HepG2 (cell line): Measurements from ENCODE around the gene HSP90AB1. TPM values are rescaled to one million over a fixed set of nuclear protein-coding genes. Genes with fewer than 3 reads are reported as not detected.

Experiments
- ARNTL ChIP-seq: sonication (generic); formaldehyde crosslinking; IDR thresholded peaks from 2 replicates; pipeline ENCODE4 v1.4.0; 2020; ENCODE audit warnings: mild to moderate bottlenecking, missing genetic modification reagents
- DPF2 ChIP-seq: sonication (generic); formaldehyde crosslinking; IDR thresholded peaks from 2 replicates; pipeline ENCODE4 v1.4.0; 2020; ENCODE audit warnings: mild to moderate bottlenecking, low read depth, missing genetic modification reagents, borderline replicate concordance
- EP300 ChIP-seq, 3 experiments: sonication (generic) in 1 of 3; formaldehyde crosslinking in 1 of 3; IDR thresholded peaks; 2 replicates each; pipeline versions ENCODE4 v1.5.1 to v1.6.1; 2011 to 2020; ENCODE audit warnings: low read depth in 2 of 3, low read length in 2 of 3, borderline replicate concordance in 1 of 3, improper control_type of control experiment in 1 of 3, mild to moderate bottlenecking in 1 of 3, missing genetic modification reagents in 1 of 3, moderate library complexity in 1 of 3
- FOXC1 ChIP-seq: sonication (generic); formaldehyde crosslinking; IDR thresholded peaks from 2 replicates; pipeline ENCODE4 v1.8.0; 2022; ENCODE audit warnings: mild to moderate bottlenecking, missing genetic modification reagents, borderline replicate concordance
- JUND ChIP-seq: sonication (generic); formaldehyde crosslinking; IDR thresholded peaks from 2 replicates; pipeline ENCODE4 v1.8.0; 2022; ENCODE audit warnings: mild to moderate bottlenecking, missing genetic modification reagents
- KDM2A ChIP-seq: sonication (generic); formaldehyde crosslinking; IDR thresholded peaks from 2 replicates; pipeline ENCODE4 v1.4.0; 2020; ENCODE audit warnings: low read depth, missing genetic modification reagents, borderline replicate concordance
- MATR3 ChIP-seq: sonication (generic); formaldehyde crosslinking; IDR thresholded peaks from 2 replicates; pipeline ENCODE4 v1.4.0; 2020; ENCODE audit warnings: missing genetic modification reagents
- MED13 ChIP-seq: sonication (generic); formaldehyde crosslinking; IDR thresholded peaks from 2 replicates; pipeline ENCODE4 v1.5.0; 2020; ENCODE audit warnings: missing genetic modification reagents
- MIER2 ChIP-seq: IDR thresholded peaks from 2 replicates; pipeline ENCODE4 v1.6.1; 2016; ENCODE audit warnings: missing biosample characterization, missing genetic modification reagents
- MTF2 ChIP-seq: sonication (generic); formaldehyde crosslinking; IDR thresholded peaks from 2 replicates; pipeline ENCODE4 v1.5.0; 2020; ENCODE audit warnings: missing genetic modification reagents, borderline replicate concordance
- MXI1 ChIP-seq: IDR thresholded peaks from 3 replicates; pipeline ENCODE4 v1.6.1; 2012; ENCODE audit warnings: low read depth, low read length, inconsistent platforms, borderline replicate concordance
- NR2F1 ChIP-seq, 2 experiments: fragments of 450-650 bp in 1 of 2; formaldehyde crosslinking in 1 of 2; IDR thresholded peaks; 2 replicates each; pipeline versions ENCODE4 v1.5.0 to v1.6.1; 2016 to 2020; ENCODE audit warnings: mild to moderate bottlenecking in 1 of 2, missing compliant biosample characterization in 1 of 2, missing genetic modification reagents in 1 of 2, moderate library complexity in 1 of 2
- REL ChIP-seq: sonication (generic); formaldehyde crosslinking; conservative IDR thresholded peaks from 2 replicates; pipeline ENCODE4 v1.8.0; 2022; ENCODE audit warnings: mild to moderate bottlenecking, missing genetic modification reagents, moderate library complexity
- XRCC5 ChIP-seq: fragments of 200-400 bp; formaldehyde crosslinking; optimal IDR thresholded peaks from 2 replicates; pipeline ENCODE3; 2017; ENCODE audit warnings: mild to moderate bottlenecking, low read length
- YEATS4 ChIP-seq: sonication (generic); formaldehyde crosslinking; IDR thresholded peaks from 2 replicates; pipeline ENCODE4 v1.4.0; 2020; ENCODE audit warnings: missing genetic modification reagents, borderline replicate concordance
- ZMYM3 ChIP-seq: sonication (generic); formaldehyde crosslinking; IDR thresholded peaks from 2 replicates; pipeline ENCODE4 v1.5.1; 2020; ENCODE audit warnings: mild to moderate bottlenecking, missing genetic modification reagents
- ZNF280B ChIP-seq: sonication (generic); formaldehyde crosslinking; IDR thresholded peaks from 2 replicates; pipeline ENCODE4 v1.5.0; 2020; ENCODE audit warnings: missing genetic modification reagents, mild to moderate bottlenecking, borderline replicate concordance
- ZNF768 ChIP-seq: sonication (generic); formaldehyde crosslinking; IDR thresholded peaks from 2 replicates; pipeline ENCODE4 v1.4.0; 2020; ENCODE audit warnings: missing genetic modification reagents
- ZNF841 ChIP-seq: sonication (generic); formaldehyde crosslinking; IDR thresholded peaks from 2 replicates; pipeline ENCODE4 v1.8.1; 2023; ENCODE audit warnings: missing genetic modification reagents, borderline replicate concordance
- polyA plus RNA-seq, 8 experiments: library from polyadenylated mRNA; depleted of rRNA in 3 of 8; stranded (reverse) in 7 of 8; unstranded in 1 of 8; fragments of >200 nt; fragmentation: Illumina TruSeq in 4 of 8; extraction: Trizol in 4 of 8; gene quantifications; 2 replicates each; pipeline versions ENCODE4 v1.2.1 to v1.2.3, GENCODE V29; 2011 to 2016; ENCODE audit warnings: low read depth in 4 of 8, missing spikeins in 1 of 8, mixed read lengths in 1 of 8; ENCODE audit not compliant: insufficient read depth in 1 of 8
- total RNA-seq, 5 experiments: library from RNA; depleted of rRNA; stranded (reverse); fragments of >200 nt; fragmentation: Illumina TruSeq; extraction: Trizol; gene quantifications; 2 replicates each; pipeline ENCODE4 v1.2.3, GENCODE V29; 2016; ENCODE audit warnings: low read depth in 1 of 5
- TF ChIP-seq, protein P1 (sequence below): sonication (generic); formaldehyde crosslinking; IDR thresholded peaks from 2 replicates; pipeline ENCODE4 v1.4.0; 2020; ENCODE audit warnings: missing genetic modification reagents
- TF ChIP-seq, protein P2 (sequence below): IDR thresholded peaks from 2 replicates; pipeline ENCODE4 v1.6.1; 2016; ENCODE audit warnings: mild to moderate bottlenecking
- TF ChIP-seq, protein P3 (sequence below): sonication (generic); formaldehyde crosslinking; IDR thresholded peaks from 2 replicates; pipeline ENCODE4 v1.4.0; 2020; ENCODE audit warnings: mild to moderate bottlenecking, missing genetic modification reagents

HSP90AB1 gene
- total and polyA plus RNA-seq, 2 of the 13 experiments (the other 11 are each of a cell fraction or from before 2014, with no cell fraction given), result 1,325 to 1,472 TPM

DNA sequence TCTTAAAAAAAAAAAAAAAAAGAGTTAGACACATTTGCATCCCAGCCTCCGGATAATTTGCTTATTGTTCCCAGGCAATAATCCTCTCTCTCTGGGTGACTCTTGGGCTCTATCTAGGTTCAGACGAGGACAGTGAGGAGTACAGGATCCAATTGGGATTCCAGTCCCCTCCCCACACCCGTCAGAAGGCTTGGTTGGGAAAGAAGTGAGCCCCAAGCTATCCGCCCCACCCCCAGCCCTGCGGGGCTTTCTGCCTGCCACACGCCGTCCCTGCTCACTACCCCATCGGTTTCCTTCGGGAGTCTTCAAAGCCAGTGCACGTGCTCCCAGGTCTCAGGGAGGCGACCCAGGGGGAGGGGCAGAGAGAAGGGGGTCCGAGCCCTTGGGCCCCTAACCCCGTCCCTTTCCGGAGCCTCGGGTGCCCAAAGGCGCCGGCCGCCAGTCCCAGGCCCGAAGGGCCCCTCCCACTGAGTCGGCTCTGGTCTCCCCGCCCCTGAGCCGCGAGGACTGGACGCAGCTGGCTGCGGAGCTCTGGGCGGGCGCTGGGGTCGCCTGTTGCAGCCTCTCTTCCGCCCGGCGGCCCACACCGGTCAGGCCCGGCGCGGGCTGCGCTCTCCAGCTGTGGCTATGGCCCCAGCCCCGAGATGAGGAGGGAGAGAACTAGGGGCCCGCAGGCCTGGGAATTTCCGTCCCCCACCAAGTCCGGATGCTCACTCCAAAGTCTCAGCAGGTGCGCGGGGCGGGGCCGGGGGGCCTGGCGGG lies 27.7 kb upstream of the HSP90AB1 start (continued):
- 0 out of 2 replicates have a peak, but pooled peaks have one; percentile 53 for TF ChIP-seq REL (CRISPR knock-in tag)
- TF ChIP-seq JUND (CRISPR knock-in tag), result no peak
- TF ChIP-seq, protein P1, sequence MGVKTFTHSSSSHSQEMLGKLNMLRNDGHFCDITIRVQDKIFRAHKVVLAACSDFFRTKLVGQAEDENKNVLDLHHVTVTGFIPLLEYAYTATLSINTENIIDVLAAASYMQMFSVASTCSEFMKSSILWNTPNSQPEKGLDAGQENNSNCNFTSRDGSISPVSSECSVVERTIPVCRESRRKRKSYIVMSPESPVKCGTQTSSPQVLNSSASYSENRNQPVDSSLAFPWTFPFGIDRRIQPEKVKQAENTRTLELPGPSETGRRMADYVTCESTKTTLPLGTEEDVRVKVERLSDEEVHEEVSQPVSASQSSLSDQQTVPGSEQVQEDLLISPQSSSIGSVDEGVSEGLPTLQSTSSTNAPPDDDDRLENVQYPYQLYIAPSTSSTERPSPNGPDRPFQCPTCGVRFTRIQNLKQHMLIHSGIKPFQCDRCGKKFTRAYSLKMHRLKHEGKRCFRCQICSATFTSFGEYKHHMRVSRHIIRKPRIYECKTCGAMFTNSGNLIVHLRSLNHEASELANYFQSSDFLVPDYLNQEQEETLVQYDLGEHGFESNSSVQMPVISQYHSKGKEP (CRISPR knock-in tag), result no peak
- TF ChIP-seq EP300 (IDR thresholded peaks at IDR 0.05; ENCODE audit: low read depth in 2 of 2, low read length in 2 of 2), result peak in 1 of 2 experiments; percentile 39; a peak in 1 of 4 replicates
- 0 out of 2 replicates have a peak, but pooled peaks have one; percentile 52 for TF ChIP-seq EP300 (CRISPR knock-in tag; IDR thresholded peaks at IDR 0.05; ENCODE audit: borderline replicate concordance)
- TF ChIP-seq YEATS4 (CRISPR knock-in tag), result peak; percentile 80
- TF ChIP-seq ZNF841 (CRISPR knock-in tag), result no peak
- TF ChIP-seq FOXC1 (CRISPR knock-in tag), result no peak
- no peak for TF ChIP-seq DPF2 (CRISPR knock-in tag)
- TF ChIP-seq ARNTL (CRISPR knock-in tag), result peak; percentile 57; the same call in 1 of the 2 replicates
- TF ChIP-seq, protein P2, sequence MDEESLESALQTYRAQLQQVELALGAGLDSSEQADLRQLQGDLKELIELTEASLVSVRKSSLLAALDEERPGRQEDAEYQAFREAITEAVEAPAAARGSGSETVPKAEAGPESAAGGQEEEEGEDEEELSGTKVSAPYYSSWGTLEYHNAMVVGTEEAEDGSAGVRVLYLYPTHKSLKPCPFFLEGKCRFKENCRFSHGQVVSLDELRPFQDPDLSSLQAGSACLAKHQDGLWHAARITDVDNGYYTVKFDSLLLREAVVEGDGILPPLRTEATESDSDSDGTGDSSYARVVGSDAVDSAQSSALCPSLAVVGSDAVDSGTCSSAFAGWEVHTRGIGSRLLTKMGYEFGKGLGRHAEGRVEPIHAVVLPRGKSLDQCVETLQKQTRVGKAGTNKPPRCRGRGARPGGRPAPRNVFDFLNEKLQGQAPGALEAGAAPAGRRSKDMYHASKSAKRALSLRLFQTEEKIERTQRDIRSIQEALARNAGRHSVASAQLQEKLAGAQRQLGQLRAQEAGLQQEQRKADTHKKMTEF (CRISPR knock-in tag), result peak; percentile 70; the same call in 1 of the 2 replicates
- peak; percentile 44 for TF ChIP-seq XRCC5
- TF ChIP-seq MIER2 (CRISPR knock-in tag), result 0 out of 2 replicates have a peak, but pooled peaks have one; percentile 47
- TF ChIP-seq ZMYM3 (CRISPR knock-in tag), result 0 out of 2 replicates have a peak, but pooled peaks have one; percentile 18
- TF ChIP-seq MXI1, result peak; percentile 44; the same call in 1 of the 3 replicates
- TF ChIP-seq MTF2 (CRISPR knock-in tag), result no peak; the same call in 1 of the 2 replicates
- 0 out of 2 replicates have a peak, but pooled peaks have one; percentile 60 for TF ChIP-seq MATR3 (CRISPR knock-in tag)
- TF ChIP-seq ZNF280B (CRISPR knock-in tag), result peak; percentile 74
- TF ChIP-seq KDM2A (CRISPR knock-in tag), result peak; percentile 87
- peak; percentile 71; the same call in 1 of the 2 replicates for TF ChIP-seq ZNF768 (CRISPR knock-in tag)
- TF ChIP-seq, protein P3, sequence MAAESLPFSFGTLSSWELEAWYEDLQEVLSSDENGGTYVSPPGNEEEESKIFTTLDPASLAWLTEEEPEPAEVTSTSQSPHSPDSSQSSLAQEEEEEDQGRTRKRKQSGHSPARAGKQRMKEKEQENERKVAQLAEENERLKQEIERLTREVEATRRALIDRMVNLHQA, result no peak
- TF ChIP-seq MED13 (CRISPR knock-in tag), result no peak
- no peak for TF ChIP-seq NR2F1 (CRISPR knock-in tag; IDR thresholded peaks at IDR 0.05)
